ENCODE data around the gene CCL2.

The CCL2 gene

DNA sequence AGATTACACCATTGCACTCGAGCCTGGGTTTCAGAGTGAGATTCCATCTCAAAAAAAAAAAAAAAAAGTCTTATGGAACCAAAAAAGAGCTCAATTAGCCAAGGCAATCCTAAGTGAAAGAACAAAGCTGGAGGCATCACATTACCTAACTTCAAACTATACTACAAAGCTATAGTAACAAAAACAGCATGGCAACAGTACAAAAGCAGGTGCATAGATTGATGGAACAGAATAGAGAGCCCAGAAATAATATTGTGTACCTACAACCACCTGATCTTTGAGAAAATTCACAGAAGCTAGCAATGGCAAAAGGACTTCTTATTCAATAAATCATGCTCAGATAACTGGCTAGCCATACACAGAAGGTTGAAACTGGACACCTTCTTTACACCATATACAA lies 24.7 kb upstream of the CCL2 start:
- TF ChIP-seq SIN3A (IDR thresholded peaks at IDR 0.05; ENCODE audit: borderline replicate concordance, insufficient read depth, low read length) (no peak), POLR2AphosphoS5 (IDR thresholded peaks at IDR 0.05; ENCODE audit: low read depth, low read length) (no peak), TAF1 (IDR thresholded peaks at IDR 0.05; ENCODE audit: borderline replicate concordance, insufficient read depth, low read length) (no peak), REST (IDR thresholded peaks at IDR 0.05; ENCODE audit: insufficient read depth in 1 of 2, low read depth in 2 of 2, low read length in 2 of 2) (no peak), FOXP2 (optimal IDR thresholded peaks at IDR 0.05; ENCODE audit: borderline replicate concordance, extremely low read depth, extremely low read length, insufficient read depth) (no peak)

DNA sequence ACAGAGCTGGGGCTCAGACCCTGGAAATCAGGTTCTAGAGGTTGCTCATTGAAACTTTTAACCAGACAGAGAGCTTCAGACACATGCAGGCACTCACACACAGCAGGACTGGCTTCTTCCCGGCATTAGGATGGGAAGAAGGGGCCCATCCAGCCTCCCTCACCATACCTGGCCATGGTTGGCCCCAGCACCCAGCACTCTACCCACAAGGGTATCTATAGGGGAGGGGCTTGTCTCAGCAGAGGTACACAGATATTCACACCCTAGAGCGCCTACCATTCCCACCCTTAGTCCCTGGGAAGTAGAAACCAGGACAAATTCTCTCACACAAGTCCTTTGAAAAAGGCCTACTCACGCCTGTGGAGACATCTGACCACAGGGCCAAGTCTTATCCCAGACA lies 20.5 kb upstream of the CCL2 start:
- TF ChIP-seq TAF1 (IDR thresholded peaks at IDR 0.05; ENCODE audit: borderline replicate concordance, insufficient read depth, low read length) (no peak), POLR2AphosphoS5 (IDR thresholded peaks at IDR 0.05; ENCODE audit: low read depth, low read length) (no peak), SIN3A (IDR thresholded peaks at IDR 0.05; ENCODE audit: borderline replicate concordance, insufficient read depth, low read length) (no peak), FOXP2 (optimal IDR thresholded peaks at IDR 0.05; ENCODE audit: borderline replicate concordance, extremely low read depth, extremely low read length, insufficient read depth) (no peak), REST (IDR thresholded peaks at IDR 0.05; ENCODE audit: insufficient read depth in 1 of 2, low read depth in 2 of 2, low read length in 2 of 2) (no peak)

DNA sequence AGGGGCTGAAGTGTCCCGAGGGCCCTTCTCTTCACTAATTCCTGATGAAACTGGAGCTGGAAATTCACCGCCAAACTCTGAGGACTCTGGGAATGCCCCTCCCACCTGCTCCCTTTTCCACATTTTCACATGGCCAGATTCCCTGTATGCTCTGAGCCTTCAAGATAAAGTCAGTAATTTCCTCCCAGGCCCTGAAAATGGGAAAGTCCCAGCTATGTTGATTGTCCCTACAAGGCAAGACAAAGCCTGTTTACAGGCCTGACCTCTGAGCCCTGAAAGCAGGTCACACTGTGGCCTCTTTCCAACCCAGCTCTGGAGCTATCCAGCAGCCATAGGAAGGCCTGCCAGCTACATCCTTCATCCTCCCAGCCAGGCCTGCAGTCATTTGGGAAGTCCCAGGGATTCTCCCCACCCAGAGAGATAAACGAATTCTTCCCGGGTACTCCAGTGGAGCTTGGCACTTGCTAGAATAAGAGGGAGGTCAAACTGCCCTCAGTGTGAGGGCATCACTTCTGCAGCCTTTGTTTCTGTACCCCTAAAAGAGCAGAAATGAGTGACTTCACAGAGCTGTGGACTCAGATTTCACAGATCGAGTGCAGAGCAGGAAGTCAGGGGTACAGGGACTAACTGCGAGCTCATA lies 19.6 kb upstream of the CCL2 start:
- no peak for TF ChIP-seq SIN3A (IDR thresholded peaks at IDR 0.05; ENCODE audit: borderline replicate concordance, insufficient read depth, low read length)
- peak; percentile 68 for TF ChIP-seq FOXP2 (optimal IDR thresholded peaks at IDR 0.05; ENCODE audit: borderline replicate concordance, extremely low read depth, extremely low read length, insufficient read depth)
- peak; percentile 92 to 94 for TF ChIP-seq REST (IDR thresholded peaks at IDR 0.05; ENCODE audit: insufficient read depth in 1 of 2, low read depth in 2 of 2, low read length in 2 of 2)

DNA sequence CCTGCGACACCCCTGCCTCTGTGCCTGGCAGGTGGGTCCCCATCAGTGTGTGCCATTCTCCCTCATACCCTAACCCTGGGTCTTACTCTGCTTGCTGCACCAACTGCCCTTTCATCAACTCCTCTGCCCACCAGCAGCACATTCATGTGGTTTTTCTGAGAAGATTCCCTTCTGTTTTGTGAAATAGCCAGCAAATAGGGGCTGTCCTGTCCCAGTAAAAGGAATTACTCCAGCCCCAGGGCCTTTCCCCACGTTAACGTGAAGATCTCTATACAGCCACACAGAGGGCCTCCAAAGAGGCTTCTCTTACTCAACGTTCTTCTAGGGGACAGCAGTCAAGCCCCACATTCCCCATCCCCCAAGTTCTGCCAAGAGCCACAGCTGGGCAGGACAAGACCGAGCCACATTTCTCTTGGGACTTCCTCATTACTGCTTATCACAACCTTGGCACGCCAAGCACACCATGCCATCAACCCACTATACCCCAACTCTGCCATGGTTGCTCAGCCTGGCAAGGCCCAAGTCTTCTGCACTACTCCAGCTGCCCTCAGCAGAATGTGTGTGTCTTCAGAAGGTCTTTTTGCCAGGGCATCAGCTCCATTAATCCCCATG lies 18.7 kb upstream of the CCL2 start:
- TF ChIP-seq SIN3A (IDR thresholded peaks at IDR 0.05; ENCODE audit: borderline replicate concordance, insufficient read depth, low read length) (no peak), FOXP2 (optimal IDR thresholded peaks at IDR 0.05; ENCODE audit: borderline replicate concordance, extremely low read depth, extremely low read length, insufficient read depth) (no peak), REST (IDR thresholded peaks at IDR 0.05; ENCODE audit: insufficient read depth in 1 of 2, low read depth in 2 of 2, low read length in 2 of 2) (no peak), TAF1 (IDR thresholded peaks at IDR 0.05; ENCODE audit: borderline replicate concordance, insufficient read depth, low read length) (no peak), POLR2AphosphoS5 (IDR thresholded peaks at IDR 0.05; ENCODE audit: low read depth, low read length) (no peak)
